ENCODE data around the gene SLC9B2.

SLC9B2 gene

DNA sequence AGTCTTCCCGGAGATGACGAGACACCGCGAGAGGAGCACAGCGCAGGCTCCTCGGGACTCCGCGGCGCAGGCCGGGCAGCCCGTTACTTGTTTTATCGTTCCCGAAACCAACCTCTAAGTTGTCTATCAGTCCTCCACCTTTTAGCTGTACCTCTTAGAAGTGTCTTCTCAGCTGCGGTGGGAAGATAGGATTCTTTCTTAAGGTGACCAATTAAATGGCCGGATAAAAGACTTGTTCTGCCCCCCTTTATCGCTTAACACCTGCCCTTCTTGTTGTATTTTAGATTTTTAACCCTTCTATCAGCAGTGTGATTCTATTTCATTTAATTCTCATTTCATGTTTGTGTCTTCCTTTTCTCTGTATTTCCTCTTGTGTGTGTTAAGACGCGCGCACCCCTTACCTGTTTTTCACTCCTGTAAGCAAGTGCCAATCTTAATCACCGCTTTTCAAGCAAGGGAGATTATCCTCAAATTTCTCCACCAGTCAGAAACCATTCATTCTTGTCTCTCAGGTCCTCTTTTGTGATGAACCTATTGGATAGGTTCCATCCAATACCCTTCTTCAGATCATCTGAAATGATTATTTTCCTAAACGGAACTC, at the start of gene SLC9B2:
TSS of gene SLC9B2 (minus strand) at position 15 of the 601 bp plus-strand sequence. CDS start 9,211 bp downstream, outside the sequence.
- DNase-seq, result peak; percentile 23

GRCh38 chr4:103126126-103126525, 49.6 kb upstream of the SLC9B2 start:
- no peak for DNase-seq

GRCh38 chr4:103123114-103123513, 46.6 kb upstream of the SLC9B2 start:
- no peak for DNase-seq

- DNase-seq, result no peak
These were observed 41.6 kb upstream of the SLC9B2 start for GRCh38 chr4:103118166-103118565.

DNA sequence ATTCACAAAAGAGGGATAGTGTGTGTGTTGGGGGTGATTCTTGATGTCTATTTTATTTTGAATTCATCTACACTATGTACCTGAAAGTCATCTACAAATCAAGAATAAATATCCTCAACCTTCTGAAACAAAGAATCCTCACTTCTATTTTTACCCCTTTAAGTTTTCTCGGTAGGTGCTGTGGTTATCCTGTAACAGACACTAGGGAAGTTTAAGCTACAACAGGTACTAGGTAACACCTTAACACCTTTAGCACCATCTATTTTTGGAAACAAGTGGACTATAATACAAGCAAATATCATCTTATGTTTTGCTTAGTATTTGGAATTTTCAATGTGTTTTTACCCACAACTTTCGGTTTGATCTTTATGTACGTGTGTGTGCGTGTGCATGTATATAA, 35.0 kb upstream of the SLC9B2 start:
- no peak for DNase-seq

DNA sequence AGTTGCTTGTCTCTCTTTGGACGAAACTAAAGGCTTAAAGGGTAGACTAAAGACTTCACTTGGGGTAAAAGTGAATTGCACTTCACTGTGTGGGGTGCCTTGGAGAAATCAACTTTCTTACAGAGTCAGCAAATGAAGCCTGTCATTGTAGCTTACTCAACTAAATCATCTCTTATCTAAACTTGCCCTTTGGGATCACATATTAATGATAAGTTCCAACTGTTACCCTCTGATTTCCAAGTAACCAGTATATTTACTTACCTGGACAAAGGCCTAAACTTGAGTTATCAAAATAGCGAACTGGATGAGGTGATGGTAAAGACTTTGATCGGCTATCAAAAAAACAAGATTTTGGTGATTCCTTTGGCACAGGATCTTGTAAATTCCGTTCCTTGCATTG, 32.0 kb upstream of the SLC9B2 start:
- DNase-seq, result no peak

DNA sequence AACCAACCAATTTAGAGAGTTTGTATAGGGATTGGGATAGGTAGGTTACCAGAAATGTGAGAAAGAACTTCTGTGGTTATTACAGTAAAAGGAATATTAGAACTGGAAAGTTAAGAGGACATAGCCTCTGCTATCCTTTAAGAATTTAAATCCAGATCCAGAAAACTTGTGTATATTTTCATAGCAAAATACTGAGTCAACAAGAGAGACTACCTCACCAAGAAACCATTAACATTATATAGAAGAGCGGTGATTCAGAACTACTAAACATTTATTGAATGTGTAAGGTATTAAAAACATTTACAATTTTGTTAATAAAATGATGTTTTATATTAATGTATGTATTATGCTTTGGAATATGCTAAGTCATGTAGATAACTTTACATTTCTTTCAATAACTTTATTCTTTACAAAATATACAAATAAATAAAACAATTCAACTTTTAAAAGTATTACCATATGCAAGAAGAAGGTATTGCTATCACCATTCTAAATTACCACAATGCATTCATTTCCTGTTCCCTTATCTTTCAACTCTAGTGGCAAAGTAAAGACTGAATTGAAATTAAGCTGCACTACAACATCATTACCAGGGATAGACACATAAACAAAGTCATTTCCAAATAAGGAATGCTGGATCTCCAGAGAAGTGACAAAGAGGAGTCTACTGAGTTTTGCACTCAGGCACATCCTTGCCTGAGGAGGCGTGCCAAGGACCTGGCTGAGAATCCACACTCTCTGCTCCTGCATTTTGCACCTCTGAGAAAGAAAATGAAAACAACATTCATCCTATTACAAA, 29.2 kb upstream of the SLC9B2 start:
- DNase-seq, result no peak

DNA sequence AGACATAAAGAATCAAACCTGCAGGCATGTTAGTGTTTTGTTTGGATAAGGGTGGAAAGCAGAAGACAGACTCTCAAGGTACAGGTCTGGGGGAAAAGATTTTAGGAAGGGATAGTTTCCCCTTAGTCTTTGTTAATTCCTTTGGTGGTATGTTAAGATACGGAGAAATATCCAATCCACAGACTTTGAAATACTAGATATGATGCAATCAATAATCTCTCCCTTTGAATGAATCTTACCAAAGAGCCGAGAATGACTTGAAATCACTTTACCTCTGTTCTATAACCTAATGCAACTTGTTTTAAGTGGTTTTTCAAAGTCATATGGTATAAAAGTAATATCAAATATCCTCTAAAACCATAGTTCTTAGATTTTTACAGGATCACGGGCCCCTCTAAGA, 28.3 kb upstream of the SLC9B2 start:
- no peak for DNase-seq

DNA sequence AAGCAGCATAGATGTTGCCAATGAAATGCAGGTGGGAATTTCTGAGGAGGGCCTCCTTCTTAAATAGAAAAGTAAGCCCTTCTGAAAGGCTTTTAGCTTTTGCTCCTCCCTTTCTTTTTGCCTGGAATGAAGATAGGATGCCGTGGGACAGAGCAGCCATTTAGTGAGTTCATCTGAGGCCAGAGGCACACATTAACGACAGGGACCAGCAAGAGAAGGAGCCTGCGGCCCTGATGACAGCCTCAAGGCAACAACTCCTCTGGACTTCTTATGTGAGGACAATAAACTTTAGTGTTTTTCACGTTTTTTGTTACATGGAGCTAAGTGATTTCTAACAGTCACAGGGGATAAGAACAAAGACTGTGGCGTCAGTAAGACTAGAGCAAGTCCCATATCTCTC, 24.1 kb upstream of the SLC9B2 start:
- no peak for DNase-seq

DNA sequence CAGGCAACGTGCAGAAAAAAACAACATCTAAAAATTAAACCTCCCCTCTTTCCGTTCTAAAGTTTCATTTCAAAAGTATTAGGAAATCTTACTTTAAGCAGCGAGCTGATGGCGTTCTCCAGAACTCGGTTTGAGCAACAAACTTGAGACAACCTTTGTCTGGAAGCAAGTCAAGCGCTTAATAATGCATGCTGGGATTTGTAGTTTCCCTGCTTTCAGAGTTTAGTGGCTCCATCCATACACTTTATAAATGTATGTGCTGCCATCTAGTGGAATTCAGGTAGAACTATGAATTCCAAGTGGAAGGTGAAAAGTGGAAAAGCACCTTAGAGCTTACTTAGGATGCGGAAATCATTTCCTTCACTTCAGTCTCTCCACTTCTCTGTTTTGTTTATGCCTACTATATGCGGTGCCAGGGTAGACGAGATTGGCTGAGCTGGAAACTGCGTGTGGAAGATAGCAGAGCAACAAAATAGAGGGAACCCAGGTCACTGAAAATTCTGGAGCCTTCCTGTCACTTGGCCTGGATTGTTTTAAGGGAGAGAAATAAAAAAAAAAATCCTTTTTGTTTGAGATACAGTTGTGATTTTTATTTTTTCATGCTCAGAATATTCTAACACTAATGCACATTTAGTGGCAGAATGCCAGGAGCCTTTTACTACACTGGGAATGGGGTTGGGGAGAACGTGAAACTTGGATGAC, 23.3 kb upstream of the SLC9B2 start, which contains the start of gene BDH2:
TSS of gene BDH2 (minus strand) at position 144 of the 702 bp plus-strand sequence. CDS start 3,580 bp downstream, outside the sequence.
- peak; percentile 88 for DNase-seq

DNA sequence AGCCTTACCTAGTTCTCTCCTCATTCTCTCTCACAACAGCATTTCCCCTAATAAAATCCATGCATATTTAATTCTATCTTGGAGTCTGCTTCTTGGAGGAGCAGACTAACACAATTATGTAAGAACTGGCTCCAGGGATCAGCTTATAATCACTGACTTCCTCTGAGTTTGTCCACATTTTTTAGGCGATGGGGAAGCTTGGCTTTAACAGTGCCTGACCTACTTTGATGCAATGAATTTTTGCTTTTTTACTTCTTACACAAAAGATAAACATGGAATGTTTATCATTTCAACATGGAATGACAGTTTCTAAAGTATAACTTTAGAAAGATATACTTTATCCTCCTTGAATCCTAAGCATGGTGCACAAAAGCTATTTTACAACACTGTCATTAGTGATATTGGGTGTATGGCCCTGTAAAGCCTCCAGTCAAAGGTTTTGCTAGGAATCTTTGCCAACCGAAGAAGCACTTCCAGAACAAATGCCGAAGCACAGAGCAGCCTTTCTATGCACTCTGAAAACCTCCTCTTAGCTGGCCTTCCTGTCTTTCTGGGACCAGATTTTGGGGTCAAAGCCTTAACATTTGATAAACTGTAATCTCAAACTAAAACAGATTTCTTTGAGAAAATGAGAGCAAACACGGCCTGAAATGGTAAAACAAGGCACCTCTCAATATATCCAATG, 22.3 kb upstream of the SLC9B2 start:
- DNase-seq, result no peak

GRCh38 chr4:103098341-103098740, 21.8 kb upstream of the SLC9B2 start:
- DNase-seq, result no peak

DNA sequence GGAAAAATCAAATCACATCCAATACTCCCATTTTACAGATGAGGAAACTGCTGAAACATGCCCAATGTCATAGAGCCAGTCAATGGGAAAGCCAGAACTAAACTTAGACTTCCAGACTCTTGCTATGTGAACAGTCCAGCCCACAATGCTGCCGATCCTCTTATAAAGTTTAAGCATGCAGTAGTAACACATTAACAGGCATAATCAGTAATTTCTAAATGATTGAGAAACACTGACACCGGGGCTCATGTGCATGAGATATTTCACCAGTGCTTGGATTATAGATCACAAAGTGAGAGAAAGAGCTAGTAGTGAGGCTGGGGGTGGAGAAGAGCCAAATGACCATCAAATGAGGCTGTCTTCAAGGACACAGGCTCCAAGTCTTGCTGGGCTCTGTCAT, 20.6 kb upstream of the SLC9B2 start:
- DNase-seq, result no peak

DNA sequence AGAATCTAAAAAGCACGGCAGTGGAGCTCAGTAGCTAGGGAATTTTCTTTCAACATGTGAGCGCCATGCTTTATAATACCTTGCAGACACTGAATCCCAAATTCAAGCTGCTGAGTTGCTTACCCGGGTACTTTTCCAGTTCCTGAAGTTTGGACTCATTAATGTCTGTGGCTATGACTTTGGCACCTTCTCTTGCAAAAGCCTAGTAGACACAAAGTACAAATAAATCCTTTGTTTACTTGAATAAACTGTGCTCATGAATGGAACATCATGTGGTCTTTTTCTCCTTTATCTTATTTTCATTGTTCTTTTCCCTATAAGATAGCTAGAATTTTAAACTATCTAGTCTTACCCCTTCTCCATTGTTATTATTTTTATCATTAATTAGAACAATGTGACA, 18.5 kb upstream of the SLC9B2 start:
- DNase-seq, result no peak

- no peak for DNase-seq
These were observed 15.7 kb upstream of the SLC9B2 start for GRCh38 chr4:103092245-103092644.

DNA sequence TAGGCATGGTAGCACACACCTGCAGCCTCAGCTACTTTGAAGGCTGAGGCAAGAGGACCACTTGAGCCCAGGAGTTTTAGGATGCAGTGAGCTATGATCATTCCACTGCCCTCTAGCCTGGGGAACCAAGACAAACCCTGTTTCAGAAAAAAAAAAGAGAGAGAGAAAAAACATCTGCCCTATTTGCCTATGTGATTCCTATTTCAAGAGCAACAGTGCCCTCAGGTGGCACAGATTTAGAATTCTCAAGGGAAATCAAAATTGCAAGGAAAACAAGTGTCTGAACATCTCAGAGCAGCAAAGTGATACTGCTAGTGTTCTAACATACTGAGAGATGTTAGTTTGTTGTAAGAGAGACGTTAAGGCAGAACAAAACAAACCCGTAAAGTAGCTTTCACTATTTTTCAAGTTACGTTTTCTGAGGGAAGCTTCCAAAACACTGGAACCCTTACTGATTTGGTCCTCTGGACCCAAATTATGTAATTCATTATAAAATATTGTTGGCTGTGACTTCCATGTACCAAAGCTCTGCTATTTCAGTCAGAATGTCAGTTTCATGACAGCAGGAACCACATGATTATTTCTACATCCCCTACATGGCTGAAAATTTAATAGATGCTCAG, 15.2 kb upstream of the SLC9B2 start:
- DNase-seq, result peak; percentile 71

DNA sequence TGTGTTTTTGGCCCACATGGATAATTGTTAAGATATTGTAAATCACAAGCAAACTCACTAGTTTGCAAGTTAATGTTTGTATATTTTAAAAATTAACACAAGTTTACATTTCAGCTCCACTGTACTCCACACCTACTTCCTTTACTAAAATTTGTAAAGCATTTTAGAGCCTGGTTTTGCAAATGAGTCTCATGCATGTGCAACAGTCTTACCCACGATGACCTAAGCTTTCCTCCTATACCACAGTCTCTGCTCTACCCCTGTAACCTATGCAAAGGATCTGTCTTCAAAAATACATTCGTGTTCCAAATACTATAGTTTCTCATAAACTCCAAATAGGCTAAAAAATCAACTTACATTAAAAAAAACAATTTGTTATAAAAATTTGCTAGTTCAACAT, 12.9 kb upstream of the SLC9B2 start:
- no peak for DNase-seq

DNA sequence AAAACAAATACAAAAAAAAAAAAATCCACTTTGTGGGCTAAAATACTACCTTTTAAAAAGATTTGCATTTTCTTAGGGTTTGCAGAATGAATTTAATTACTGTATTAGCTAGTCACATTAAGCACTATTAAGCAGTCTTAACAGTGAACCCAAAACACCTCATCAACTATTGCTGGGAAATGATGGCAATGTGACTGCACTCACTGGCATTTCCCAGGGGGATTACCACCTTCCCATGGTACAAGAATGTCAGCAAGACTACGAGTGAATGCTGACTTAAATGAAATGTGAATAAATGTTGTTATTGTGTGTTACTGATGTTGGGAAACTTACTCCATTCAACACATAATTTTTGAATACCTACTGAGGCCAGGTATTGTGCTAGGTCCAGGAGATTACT, 10.0 kb upstream of the SLC9B2 start:
- no peak for DNase-seq

DNA sequence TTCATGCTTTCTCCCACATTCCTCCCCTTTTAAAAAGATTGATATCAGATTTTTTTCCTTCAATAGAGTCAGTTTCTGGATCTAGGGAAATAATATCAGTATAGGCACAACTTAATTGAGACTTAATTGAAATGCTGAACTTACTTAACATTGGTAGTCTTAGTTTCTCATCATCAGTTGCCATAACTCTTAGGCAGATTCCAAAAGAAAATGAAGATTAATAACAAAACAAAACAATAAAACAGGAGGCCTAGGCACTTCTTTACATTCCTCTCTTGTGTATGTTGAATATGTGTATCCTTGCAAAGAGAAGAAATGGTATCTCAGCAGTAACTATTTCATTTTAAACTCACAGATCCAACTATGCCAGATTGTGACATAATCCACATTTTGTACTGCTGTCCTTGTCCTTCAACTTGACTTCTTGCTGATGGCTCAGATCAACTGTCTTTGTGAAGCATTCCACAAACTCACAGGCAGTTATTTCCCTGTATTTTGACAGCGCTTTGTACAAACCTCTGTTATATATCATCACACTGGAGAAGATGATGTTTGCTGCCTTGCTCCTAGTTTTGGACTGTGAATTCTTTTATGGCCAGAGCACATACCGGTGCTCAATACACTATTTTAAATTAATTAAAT, 9.1 kb upstream of the SLC9B2 start:
- DNase-seq, result no peak

GRCh38 chr4:103079621-103080020, 3.1 kb upstream of the SLC9B2 start:
- no peak for DNase-seq

DNA sequence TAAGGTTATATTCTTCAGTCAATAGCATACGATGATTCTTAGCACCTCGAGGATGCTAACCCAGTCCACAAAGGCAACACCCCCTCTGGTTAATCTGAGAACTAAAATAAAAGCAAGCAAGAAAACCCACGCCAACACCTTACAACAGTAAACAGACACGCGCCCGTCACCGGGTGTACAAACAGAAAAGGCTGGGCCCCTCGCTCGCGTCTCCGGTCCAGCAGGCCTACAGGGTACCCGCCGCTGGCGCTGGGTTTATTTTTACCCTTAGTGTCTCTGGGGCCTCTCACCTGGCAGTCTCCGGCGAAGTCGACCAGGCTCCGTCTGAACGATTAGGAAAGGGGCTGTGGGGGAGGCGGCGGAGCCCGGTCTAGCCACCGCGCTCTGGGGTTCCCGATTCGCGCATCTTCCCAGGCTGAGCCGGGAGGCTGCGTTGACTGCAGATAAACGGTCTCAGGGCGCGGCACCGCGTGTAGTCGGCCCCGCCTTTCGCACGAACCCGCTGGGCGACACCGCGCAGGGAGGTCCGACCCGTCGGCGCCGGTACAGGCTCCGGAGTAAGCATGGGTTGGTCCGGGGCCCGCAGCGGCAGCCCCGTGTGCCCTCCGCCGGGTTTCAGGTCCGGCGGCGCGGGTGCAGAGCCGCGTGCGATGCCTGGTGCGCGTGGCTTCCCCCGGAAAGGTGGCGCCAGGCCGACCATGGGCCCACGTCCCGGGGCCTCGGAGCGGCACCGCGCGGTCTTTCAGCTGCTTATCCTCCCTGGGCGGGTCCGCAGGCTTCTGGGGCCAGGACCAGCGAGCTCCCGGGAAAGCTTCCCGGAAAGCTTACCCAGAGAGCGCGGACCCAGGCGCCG, 441 bp downstream of the SLC9B2 start:
- peak; percentile 75 for DNase-seq
